HepG2 (cell line): ENCODE measurements around the gene AKAP6. TPM values are rescaled to one million over a fixed set of nuclear protein-coding genes. Genes with fewer than 3 reads are reported as not detected.

Experiments
- ATAC-seq: fragments of 200-7000 bp; cut with Tn5 transposase; 3 replicates; pipeline ENCODE4 v1.9.1; 2020; ENCODE audit warnings: mild to moderate bottlenecking, moderate library complexity
- BruUV-seq: library from RNA; stranded (reverse); fragments of 400-500 nt; replicated peaks from 2 replicates; lab custom pipeline; 2021; lab: Mats Ljungman, UMichigan
- CTCF ChIA-PET: fragments of 300-600 bp; formaldehyde crosslinking; extraction: SDS; loops from one replicate; lab custom pipeline; 2021; ENCODE audit warnings: low total read pairs, inconsistent platforms, low intra/inter-chr PET ratio; lab: Yijun Ruan, JAX
- POLR2A ChIA-PET: fragments of 350-600 bp; sonication (Branson Sonifier 250); formaldehyde crosslinking; loops from one replicate; lab custom pipeline; 2020; ENCODE audit warnings: antibody characterized with exemption, inconsistent platforms; lab: Yijun Ruan, JAX
- DNase-seq: peaks from one replicate; pipeline ENCODE4 v3.0.0-alpha.2; 2015; ENCODE audit warnings: low spot score
- FAIRE-seq: peaks from 3 replicates; lab custom pipeline; 2011; peaks lifted over from hg19 to GRCh38; lab: Jason Lieb, UNC
- H2AFZ ChIP-seq: one replicate; pipeline ENCODE4 v1.6.1; 2011; ENCODE audit warnings: low read length, inconsistent platforms
- H3K27ac ChIP-seq: fragments of 300-600 bp; 3 replicates; pipeline ENCODE4 v1.8.0; 2011; ENCODE audit warnings: mixed run types, mild to moderate bottlenecking, mixed read lengths, low read length, inconsistent platforms; ENCODE audit not compliant: insufficient read depth; ENCODE audit errors: extremely low read length
- H3K27me3 ChIP-seq, 2 experiments: fragments of 200-600 bp in 1 of 2; 2 replicates in 1 of 2; 3 replicates in 1 of 2; pipeline versions ENCODE4 v1.6.0 to v1.8.0; 2011; ENCODE audit warnings: low read length in 2 of 2, mild to moderate bottlenecking in 2 of 2, moderate library complexity in 2 of 2, inconsistent platforms in 1 of 2; ENCODE audit not compliant: insufficient read depth in 2 of 2, control insufficient read depth in 1 of 2
- H3K36me3 ChIP-seq, 2 experiments: fragments of 200-600 bp in 1 of 2; replicated peaks in 1 of 2; 2 replicates in 1 of 2; 3 replicates in 1 of 2; pipeline versions ENCODE4 v1.5.1 to v1.8.0; 2011; ENCODE audit warnings: low read length in 2 of 2, inconsistent platforms in 1 of 2; ENCODE audit not compliant: insufficient read depth in 2 of 2, control insufficient read depth in 1 of 2
- H3K4me1 ChIP-seq: 2 replicates; pipeline ENCODE4 v1.5.1; 2012; ENCODE audit warnings: low read length, inconsistent platforms; ENCODE audit not compliant: insufficient read depth
- H3K4me2 ChIP-seq: 2 replicates; pipeline ENCODE4 v1.6.0; 2011; ENCODE audit warnings: low read depth, low read length, inconsistent platforms
- H3K4me3 ChIP-seq, 3 experiments: fragments of 200-600 bp in 1 of 3; sonication (generic), shearing (Covaris generic) in 1 of 3; replicated peaks in 1 of 3; 2 replicates each; pipeline ENCODE4 v1.5.1; 2011 to 2016; ENCODE audit warnings: low read length in 3 of 3, inconsistent platforms in 2 of 3, low read depth in 2 of 3, mild to moderate bottlenecking in 2 of 3, control low read depth in 1 of 3, mixed read lengths in 1 of 3; ENCODE audit not compliant: insufficient read depth in 1 of 3
- H3K79me2 ChIP-seq: one replicate; pipeline ENCODE4 v1.6.1; 2011; ENCODE audit warnings: low read length, inconsistent platforms; ENCODE audit not compliant: insufficient read depth
- H3K9ac ChIP-seq: 2 replicates; pipeline ENCODE4 v1.6.0; 2011; ENCODE audit warnings: mild to moderate bottlenecking, low read depth, low read length, inconsistent platforms; ENCODE audit not compliant: insufficient read depth
- H3K9me3 ChIP-seq: 2 replicates; pipeline ENCODE4 v1.5.1; 2012; ENCODE audit warnings: mild to moderate bottlenecking, low read length
- H4K20me1 ChIP-seq: 2 replicates; pipeline ENCODE4 v1.6.0; 2011; ENCODE audit warnings: inconsistent platforms, mild to moderate bottlenecking, low read length, moderate library complexity; ENCODE audit not compliant: insufficient read depth
- GATA4 ChIP-seq: sonication (generic); IDR thresholded peaks from 2 replicates; pipeline ENCODE4 v1.6.1; 2016; ENCODE audit warnings: antibody characterized with exemption, low read depth, borderline replicate concordance
- GPN1 ChIP-seq: sonication (generic); formaldehyde crosslinking; IDR thresholded peaks from 2 replicates; pipeline ENCODE4 v1.5.1; 2020; ENCODE audit warnings: missing genetic modification reagents, borderline replicate concordance
- LBX2 ChIP-seq: sonication (generic); formaldehyde crosslinking; IDR thresholded peaks from 2 replicates; pipeline ENCODE4 v1.5.0; 2020; ENCODE audit warnings: missing genetic modification reagents, mild to moderate bottlenecking, borderline replicate concordance
- MYNN ChIP-seq: sonication (generic); formaldehyde crosslinking; IDR thresholded peaks from 2 replicates; pipeline ENCODE4 v1.4.0; 2020; ENCODE audit warnings: mild to moderate bottlenecking, low read depth, missing genetic modification reagents
- NFATC3 ChIP-seq: sonication (generic); formaldehyde crosslinking; IDR thresholded peaks from 2 replicates; pipeline ENCODE4 v1.5.1; 2020; ENCODE audit warnings: mild to moderate bottlenecking, missing genetic modification reagents
- POGZ ChIP-seq: sonication (generic); formaldehyde crosslinking; IDR thresholded peaks from 2 replicates; pipeline ENCODE4 v1.4.0; 2020; ENCODE audit warnings: mild to moderate bottlenecking, missing genetic modification reagents
- SNRNP70 ChIP-seq: fragments of 200-400 bp; formaldehyde crosslinking; IDR thresholded peaks from 2 replicates; pipeline ENCODE4 v1.6.1; 2017; ENCODE audit warnings: mild to moderate bottlenecking, low read depth, low read length, moderate library complexity
- TARDBP ChIP-seq: sonication (generic); formaldehyde crosslinking; IDR thresholded peaks from 2 replicates; pipeline ENCODE4 v1.8.0; 2022; ENCODE audit warnings: mild to moderate bottlenecking, missing genetic modification reagents
- WIZ ChIP-seq: sonication (generic); formaldehyde crosslinking; IDR thresholded peaks from 2 replicates; pipeline ENCODE4 v1.5.1; 2020; ENCODE audit warnings: mild to moderate bottlenecking, missing genetic modification reagents
- ZFP36L1 ChIP-seq: sonication (generic); formaldehyde crosslinking; IDR thresholded peaks from 2 replicates; pipeline ENCODE4 v1.8.0; 2022; ENCODE audit warnings: mild to moderate bottlenecking, missing genetic modification reagents, moderate library complexity
- ZKSCAN5 ChIP-seq: sonication (generic); formaldehyde crosslinking; IDR thresholded peaks from 2 replicates; pipeline ENCODE4 v1.5.1; 2020; ENCODE audit warnings: mild to moderate bottlenecking, missing genetic modification reagents
- ZNF275 ChIP-seq: sonication (generic); formaldehyde crosslinking; IDR thresholded peaks from 2 replicates; pipeline ENCODE4 v1.8.0; 2022; ENCODE audit warnings: missing genetic modification reagents, mild to moderate bottlenecking, inconsistent platforms, borderline replicate concordance
- ZNF414 ChIP-seq: sonication (generic); formaldehyde crosslinking; IDR thresholded peaks from 2 replicates; pipeline ENCODE4 v1.5.0; 2020; ENCODE audit warnings: missing genetic modification reagents
- ZNF615 ChIP-seq: sonication (generic); formaldehyde crosslinking; IDR thresholded peaks from 2 replicates; pipeline ENCODE4 v1.5.0; 2020; ENCODE audit warnings: mild to moderate bottlenecking, missing genetic modification reagents, borderline replicate concordance
- ZSCAN29 ChIP-seq: sonication (generic); formaldehyde crosslinking; conservative IDR thresholded peaks from 2 replicates; pipeline ENCODE4 v1.4.0; 2020; ENCODE audit warnings: mild to moderate bottlenecking, missing genetic modification reagents
- WGBS: methylation state at CpG from one replicate; pipeline ENCODE4 v1.1.6; 2017; ENCODE audit warnings: low lambda C conversion rate; 5-methylcytosine and 5-hydroxymethylcytosine counted together
- in situ Hi-C: cut with HindIII; loops from 2 replicates; pipeline ENCODE4 v1.10.0; 2017; ENCODE audit warnings: low pct_unique_long_range_greater_than_20kb; ENCODE audit not compliant: extremely low pct_ligation_motif_present
- intact Hi-C: fragments of 100-400 bp; cut with micrococcal nuclease; formaldehyde crosslinking; loops from one replicate; pipeline ENCODE4 v1.10.0; 2022; ENCODE audit not compliant: unreplicated experiment
- polyA plus RNA-seq, 8 experiments: library from polyadenylated mRNA; depleted of rRNA in 3 of 8; stranded (reverse) in 7 of 8; unstranded in 1 of 8; fragments of >200 nt; fragmentation: Illumina TruSeq in 4 of 8; extraction: Trizol in 4 of 8; gene quantifications; 2 replicates each; pipeline versions ENCODE4 v1.2.1 to v1.2.3, GENCODE V29; 2011 to 2016; ENCODE audit warnings: low read depth in 4 of 8, missing spikeins in 1 of 8, mixed read lengths in 1 of 8; ENCODE audit not compliant: insufficient read depth in 1 of 8
- total RNA-seq, 5 experiments: library from RNA; depleted of rRNA; stranded (reverse); fragments of >200 nt; fragmentation: Illumina TruSeq; extraction: Trizol; gene quantifications; 2 replicates each; pipeline ENCODE4 v1.2.3, GENCODE V29; 2016; ENCODE audit warnings: low read depth in 1 of 5

The AKAP6 gene
- total and polyA plus RNA-seq, 2 of the 13 experiments (the other 11 are each of a cell fraction or from before 2014, with no cell fraction given): 1.4 TPM

GRCh38 chr14:32667791-32668190 is 338.7 kb downstream of the AKAP6 start:
- ChIA-PET CTCF (no interaction called here), POLR2A (no interaction called here)
- no peaks in the 10 kb centered on the region for H3K79me2 ChIP-seq
- H3K4me2 ChIP-seq: no peak overlapping the region
- DNase-seq (no peak), FAIRE-seq (no peak), ATAC-seq (no peak)
- H3K27me3 ChIP-seq: no peaks in the 10 kb centered on the region
- no peak overlapping the region for H2AFZ ChIP-seq
- H3K9ac ChIP-seq: no peak overlapping the region
- H4K20me1 ChIP-seq: no peaks in the 10 kb centered on the region
- no peaks in the 10 kb centered on the region for H3K4me1 ChIP-seq
- H3K36me3 ChIP-seq: no peaks in the 10 kb centered on the region
- H3K27ac ChIP-seq: no peak overlapping the region
- in situ Hi-C loops: no loop called here
- WGBS: 2% methylated on average over 1 of the region's 1 CpG
- intact Hi-C loops: no loop called here
- no peak overlapping the region for H3K4me3 ChIP-seq
- TF ChIP-seq ZNF414 (CRISPR knock-in tag): no peak
- TF ChIP-seq LBX2 (CRISPR knock-in tag): no peak
- TF ChIP-seq NFATC3 (CRISPR knock-in tag): no peak
- TF ChIP-seq POGZ (CRISPR knock-in tag): no peak
- TF ChIP-seq SNRNP70: no peak
- TF ChIP-seq GPN1: no peak
- no peak for TF ChIP-seq ZSCAN29
- no peak for TF ChIP-seq ZFP36L1 (CRISPR knock-in tag)
- TF ChIP-seq GATA4: no peak
- no peak for TF ChIP-seq ZNF275 (CRISPR knock-in tag)
- no peak for TF ChIP-seq ZNF615 (CRISPR knock-in tag)
- no peak for TF ChIP-seq TARDBP (CRISPR knock-in tag)
- no peak for TF ChIP-seq ZKSCAN5 (CRISPR knock-in tag)
- no peak for TF ChIP-seq WIZ (CRISPR knock-in tag)
- no peak for TF ChIP-seq MYNN (CRISPR knock-in tag)
- peaks cover 25% of the 10 kb centered on the region for H3K9me3 ChIP-seq
- BruUV-seq: no TSS peak
